Kidney epithelial cell (primary cell): ENCODE results near the gene MAP3K13. TPM values are rescaled to one million over a fixed set of nuclear protein-coding genes. Genes with fewer than 3 reads are reported as not detected.
"Not testable (repeated sequence)": the region's sequence is repeated elsewhere in the genome, so short reads cannot be mapped to it uniquely, and the experiment has no call there.

Experiments
- DNase-seq: peaks from one replicate; pipeline ENCODE4 v3.0.0-alpha.2; 2010; ENCODE audit warnings: low read depth
- H3K27me3 ChIP-seq: 2 replicates; pipeline ENCODE4 v1.6.0; 2011; ENCODE audit warnings: low read length; ENCODE audit not compliant: control insufficient read depth, insufficient read depth
- H3K36me3 ChIP-seq: 2 replicates; pipeline ENCODE4 v1.5.1; 2011; ENCODE audit warnings: low read length; ENCODE audit not compliant: control insufficient read depth, insufficient read depth
- H3K4me3 ChIP-seq: 2 replicates; pipeline ENCODE4 v1.5.1; 2011; ENCODE audit warnings: low read depth, mild to moderate bottlenecking, control low read depth, low read length
- CTCF ChIP-seq: IDR thresholded peaks from 2 replicates; pipeline ENCODE4 v1.5.1; 2011; ENCODE audit warnings: mild to moderate bottlenecking, moderate library complexity, low read length, control low read depth, inconsistent platforms; ENCODE audit not compliant: insufficient read depth, poor library complexity, severe bottlenecking
- total RNA-seq: library from RNA; depleted of rRNA; stranded (reverse); fragments of >200 nt; gene quantifications from 2 replicates; pipeline ENCODE4 v1.2.3, GENCODE V29; 2015

MAP3K13 gene
- total RNA-seq, 1 donor from 2014 or later = 33.5 TPM

DNA sequence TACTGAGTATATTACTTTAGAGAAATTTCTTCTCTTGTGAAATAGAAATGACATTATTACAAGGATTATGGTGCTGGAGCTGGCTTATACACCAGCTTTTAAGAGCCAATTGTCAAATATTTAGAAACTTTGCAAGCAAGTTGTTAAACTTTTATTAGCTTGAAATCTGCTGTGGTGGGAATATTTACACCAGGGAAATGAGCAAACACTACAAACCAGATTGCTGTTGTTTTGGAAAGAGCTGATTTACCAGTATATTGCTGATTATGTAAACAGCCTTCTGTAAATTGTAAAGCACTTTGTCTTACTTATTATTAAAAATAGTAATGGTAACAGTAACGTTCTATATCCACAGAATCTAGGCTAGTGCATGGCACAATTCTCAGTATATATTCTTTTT lies 61.5 kb downstream of the MAP3K13 start:
- no peak overlapping the region for H3K4me3 ChIP-seq
- no peak for TF ChIP-seq CTCF
- no peaks in the 10 kb centered on the region for H3K27me3 ChIP-seq
- no peak for DNase-seq
- no peaks in the 10 kb centered on the region for H3K36me3 ChIP-seq

- TF ChIP-seq CTCF = no peak
Observed at GRCh38 chr3:185430375-185430774, 67.4 kb downstream of the MAP3K13 start.

GRCh38 chr3:185439745-185440466 lies 77.0 kb downstream of the MAP3K13 start:
- no peak for TF ChIP-seq CTCF
- Histone ChIP-seq H3K36me3 (no peaks in the 10 kb centered on the region), H3K4me3 (no peak overlapping the region), H3K27me3 (no peaks in the 10 kb centered on the region)
- DNase-seq = no peak

More at GRCh38 chr3:185430375-185430774, 67.4 kb downstream of the MAP3K13 start:
- no peaks in the 10 kb centered on the region for H3K27me3 ChIP-seq
- no peak for DNase-seq
- no peak overlapping the region for H3K4me3 ChIP-seq
- H3K36me3 ChIP-seq = no peaks in the 10 kb centered on the region

GRCh38 chr3:185442031-185442430 lies 79.1 kb downstream of the MAP3K13 start:
- no peak for DNase-seq
- H3K4me3 ChIP-seq = no peak overlapping the region
- no peaks in the 10 kb centered on the region for H3K27me3 ChIP-seq
- TF ChIP-seq CTCF = no peak
- no peaks in the 10 kb centered on the region for H3K36me3 ChIP-seq

- H3K27me3 ChIP-seq = no peaks in the 10 kb centered on the region
- no peak overlapping the region for H3K4me3 ChIP-seq
- no peaks in the 10 kb centered on the region for H3K36me3 ChIP-seq
- TF ChIP-seq CTCF = no peak
- DNase-seq = no peak
Observed at GRCh38 chr3:185444329-185444728, 81.4 kb downstream of the MAP3K13 start.

GRCh38 chr3:185448107-185448506 lies 85.2 kb downstream of the MAP3K13 start:
- Histone ChIP-seq H3K27me3 (no peaks in the 10 kb centered on the region), H3K36me3 (no peaks in the 10 kb centered on the region), H3K4me3 (no peak overlapping the region)
- DNase-seq = no peak
- TF ChIP-seq CTCF = no peak

DNA sequence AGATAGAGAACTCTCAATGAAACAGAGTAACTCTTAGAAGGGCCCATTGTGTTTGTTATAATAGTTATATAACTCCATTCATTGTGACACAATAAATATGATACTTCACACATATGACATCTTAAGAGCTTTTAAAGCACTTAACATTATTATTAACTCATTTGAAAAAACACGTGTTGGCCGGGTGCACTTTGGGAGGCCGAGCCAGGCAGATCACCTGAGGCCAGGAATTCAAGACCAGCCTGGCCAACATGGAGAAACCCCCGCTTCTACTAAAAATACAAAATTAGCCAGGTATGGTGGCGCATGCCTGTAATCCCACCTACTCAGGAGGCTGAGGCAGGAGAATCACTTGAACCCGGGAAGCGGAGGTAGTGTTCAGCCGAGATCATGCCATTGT lies 88.5 kb downstream of the MAP3K13 start:
- H3K4me3 ChIP-seq, H3K36me3 ChIP-seq, DNase-seq, H3K27me3 ChIP-seq: not testable (repeated sequence)
